ENCODE data around the gene C22orf15. TPM values are rescaled to one million over a fixed set of nuclear protein-coding genes. Genes with fewer than 3 reads are reported as not detected.

Gene C22orf15
- total and polyA plus RNA-seq, 7 donors = 0.36 to 0.45 TPM; not detected in 5

DNA sequence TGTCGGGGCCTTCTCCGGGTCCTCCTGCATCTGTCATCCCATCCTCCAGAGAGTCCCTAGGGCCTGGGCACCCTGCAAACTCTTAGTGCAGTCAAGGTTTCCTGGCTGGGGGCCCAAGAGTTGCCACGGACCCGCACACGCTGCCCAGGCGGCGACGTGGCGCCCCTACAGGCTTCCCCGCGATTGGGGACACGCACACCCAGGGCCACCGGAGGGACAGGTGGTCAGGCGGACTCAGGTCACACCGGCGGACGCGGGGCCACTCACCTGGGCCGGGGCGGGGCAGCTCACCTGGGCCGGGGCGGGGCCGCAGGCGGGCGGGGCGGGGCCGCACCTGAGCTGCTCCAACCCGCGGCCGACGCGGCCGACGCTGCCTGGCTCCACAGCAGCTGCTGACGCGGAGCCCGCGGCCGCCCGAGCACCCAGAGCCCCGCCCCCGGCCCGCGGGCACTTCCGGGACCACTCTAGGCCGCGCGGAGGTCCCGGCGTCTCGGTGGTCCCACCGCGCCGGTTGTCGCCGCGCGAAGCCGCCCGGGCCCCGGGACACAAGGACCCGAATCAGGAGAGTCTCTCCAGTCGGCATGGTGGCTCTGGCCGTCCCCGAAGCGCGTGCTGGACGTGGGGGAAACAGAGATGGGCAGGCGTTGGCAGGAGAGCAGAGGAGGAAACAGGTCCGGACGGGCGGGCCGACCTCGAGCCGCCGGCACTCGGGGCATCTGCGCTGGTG, 11.9 kb upstream of the C22orf15 start, which contains the start of gene ZNF70:
TSS of gene ZNF70 (minus strand) at position 399 of the 727 bp plus-strand sequence. CDS start 5,972 bp downstream, outside the sequence.
- H3K27ac ChIP-seq = peak within 1 kb of the TSS; percentile 88 to 94 (median 90)
- H3K4me3 ChIP-seq = peak within 1 kb of the TSS; percentile 71 to 80 (median 78)
- peaks cover 0 to 20% (median 17%) of the 10 kb centered on the region in 4 donors for H3K4me1 ChIP-seq
- 1% methylated on average over 78 of the region's 78 CpGs for WGBS, 2 donors
- no peaks in the 10 kb centered on the region for H3K27me3 ChIP-seq
- peak; percentile 93 for DNase-seq
- no peaks in the 10 kb centered on the region for H3K9me3 ChIP-seq
- H3K36me3 ChIP-seq = no peaks in the 10 kb centered on the region
- TF ChIP-seq POLR2A (IDR thresholded peaks at IDR 0.05) (peak; percentile 40 to 64), POLR2AphosphoS5 (IDR thresholded peaks at IDR 0.05) (peak; percentile 69 to 91 (median 78))
- TF ChIP-seq, protein P1, sequence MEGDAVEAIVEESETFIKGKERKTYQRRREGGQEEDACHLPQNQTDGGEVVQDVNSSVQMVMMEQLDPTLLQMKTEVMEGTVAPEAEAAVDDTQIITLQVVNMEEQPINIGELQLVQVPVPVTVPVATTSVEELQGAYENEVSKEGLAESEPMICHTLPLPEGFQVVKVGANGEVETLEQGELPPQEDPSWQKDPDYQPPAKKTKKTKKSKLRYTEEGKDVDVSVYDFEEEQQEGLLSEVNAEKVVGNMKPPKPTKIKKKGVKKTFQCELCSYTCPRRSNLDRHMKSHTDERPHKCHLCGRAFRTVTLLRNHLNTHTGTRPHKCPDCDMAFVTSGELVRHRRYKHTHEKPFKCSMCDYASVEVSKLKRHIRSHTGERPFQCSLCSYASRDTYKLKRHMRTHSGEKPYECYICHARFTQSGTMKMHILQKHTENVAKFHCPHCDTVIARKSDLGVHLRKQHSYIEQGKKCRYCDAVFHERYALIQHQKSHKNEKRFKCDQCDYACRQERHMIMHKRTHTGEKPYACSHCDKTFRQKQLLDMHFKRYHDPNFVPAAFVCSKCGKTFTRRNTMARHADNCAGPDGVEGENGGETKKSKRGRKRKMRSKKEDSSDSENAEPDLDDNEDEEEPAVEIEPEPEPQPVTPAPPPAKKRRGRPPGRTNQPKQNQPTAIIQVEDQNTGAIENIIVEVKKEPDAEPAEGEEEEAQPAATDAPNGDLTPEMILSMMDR (IDR thresholded peaks at IDR 0.05) = no peak
- intact Hi-C loops (cut with DNase I) = loop anchor here (2.0 kb wide), 1 partner anchor 18 kb away; no protein-coding TSS in a partner anchor

DNA sequence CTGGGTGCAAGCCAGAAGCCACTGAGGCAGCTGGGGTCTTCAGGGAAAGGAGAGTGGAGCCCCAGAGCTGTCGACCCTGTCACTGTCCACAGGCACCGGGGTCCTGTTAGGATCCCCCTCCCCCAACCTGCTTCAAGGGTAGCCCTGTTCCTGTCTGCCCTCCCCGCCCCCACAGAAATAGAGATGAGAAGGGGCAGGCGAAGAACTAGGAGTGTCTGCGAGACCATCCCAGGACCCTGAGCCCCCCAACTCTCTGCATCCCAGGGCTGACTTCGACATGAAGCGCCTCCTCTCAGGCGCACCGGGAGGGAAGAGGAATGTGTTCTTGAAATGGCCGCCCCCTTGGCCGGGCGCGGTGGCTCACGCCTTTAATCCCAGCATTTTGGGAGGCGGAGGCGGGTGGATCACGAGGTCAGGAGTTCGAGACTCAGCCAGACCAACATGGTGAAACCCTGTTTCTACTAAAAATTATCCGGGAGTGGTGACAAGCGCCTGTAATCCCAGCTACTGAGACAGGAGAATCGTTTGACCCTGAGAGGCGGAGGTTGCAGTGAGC, 11.3 kb upstream of the C22orf15 start:
- Histone ChIP-seq H3K27ac (peak overlapping the region; percentile 88 to 94 (median 90)), H3K36me3 (no peaks in the 10 kb centered on the region), H3K4me3 (peak overlapping the region; percentile 71 to 80 (median 78)), H3K27me3 (no peaks in the 10 kb centered on the region), H3K4me1 (peaks cover 0 to 20% (median 17%) of the 10 kb centered on the region in 4 donors), H3K9me3 (no peaks in the 10 kb centered on the region)
- TF ChIP-seq POLR2A (IDR thresholded peaks at IDR 0.05) = no peak
- TF ChIP-seq, protein P1 (IDR thresholded peaks at IDR 0.05) = no peak
- no peak for TF ChIP-seq POLR2AphosphoS5 (IDR thresholded peaks at IDR 0.05)
- no peak for TF ChIP-seq EP300 (IDR thresholded peaks at IDR 0.05)
- peak; percentile 77 for DNase-seq
- intact Hi-C loops (cut with DNase I) = loop anchor here (2.0 kb wide), 1 partner anchor 17 kb away; no protein-coding TSS in a partner anchor
- 12 to 18% methylated on average over 22 of the region's 22 CpGs for WGBS, 2 donors

DNA sequence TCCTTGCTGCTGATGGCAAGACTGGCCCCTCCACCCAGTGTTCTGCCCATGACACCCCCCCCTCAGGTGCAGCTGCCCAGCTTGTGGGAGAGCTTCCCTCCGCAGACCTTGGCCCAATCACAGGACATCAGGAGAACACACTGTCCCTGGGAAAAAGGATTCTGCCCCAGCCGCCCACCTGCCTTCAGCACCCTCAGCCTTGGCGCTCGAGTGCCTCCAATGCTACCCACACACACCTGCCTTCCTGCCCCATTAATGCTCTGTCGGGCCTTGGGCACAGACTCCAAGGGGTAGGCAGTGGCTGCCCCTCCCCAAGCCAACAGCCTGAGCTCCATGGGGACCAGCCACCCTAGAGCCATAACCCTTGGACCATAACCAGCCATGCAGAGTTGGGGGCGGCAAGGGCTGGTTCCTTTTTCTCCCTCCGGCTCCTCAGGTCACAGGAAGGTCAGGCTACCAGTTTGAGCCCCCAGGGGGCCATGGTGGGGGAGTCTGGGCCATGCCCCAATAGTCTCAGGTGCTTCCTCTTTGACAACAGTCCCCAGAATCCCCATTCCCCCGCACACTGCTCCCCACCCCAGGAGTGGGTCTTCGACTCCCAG, 10.6 kb upstream of the C22orf15 start:
- H3K4me1 ChIP-seq = peaks cover 0 to 20% (median 17%) of the 10 kb centered on the region in 4 donors
- DNase-seq = no peak
- no peaks in the 10 kb centered on the region for H3K36me3 ChIP-seq
- intact Hi-C loops (cut with DNase I) = no loop called here
- 58 to 87% methylated on average over 9 of the region's 9 CpGs for WGBS, 2 donors
- H3K27ac ChIP-seq = peak overlapping the region in 3 of 4 donors; percentile 88 to 91 (median 89)
- H3K27me3 ChIP-seq = no peaks in the 10 kb centered on the region
- H3K9me3 ChIP-seq = no peaks in the 10 kb centered on the region
- TF ChIP-seq, protein P1 (IDR thresholded peaks at IDR 0.05) = no peak
- TF ChIP-seq POLR2A (IDR thresholded peaks at IDR 0.05) (no peak), POLR2AphosphoS5 (IDR thresholded peaks at IDR 0.05) (no peak)
- H3K4me3 ChIP-seq = no peak overlapping the region

DNA sequence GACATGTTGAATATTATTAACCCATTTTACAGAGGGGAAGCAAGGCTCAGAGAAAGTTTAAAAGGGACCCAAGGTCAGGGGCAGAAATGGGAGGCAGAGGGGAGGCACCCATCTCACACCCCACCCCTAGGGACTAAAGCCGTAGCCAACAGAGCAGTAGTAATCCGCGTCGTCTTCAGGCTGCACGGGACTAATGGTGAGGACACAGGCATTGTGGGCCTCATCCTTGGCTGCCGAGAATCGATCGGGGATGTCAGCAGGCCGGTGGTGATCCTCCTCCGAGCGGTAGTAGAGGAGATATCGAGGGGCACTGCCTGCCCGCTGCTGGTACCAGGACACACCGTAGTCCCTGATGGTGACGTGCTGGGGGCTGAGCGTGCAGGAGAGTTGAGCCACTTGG, 10.0 kb upstream of the C22orf15 start:
- whole genome bisulfite sequencing, 2 donors = 81 to 92% methylated on average over 16 of the region's 16 CpGs
- Histone ChIP-seq H3K36me3 (no peaks in the 10 kb centered on the region), H3K9me3 (no peaks in the 10 kb centered on the region), H3K27ac (no peak overlapping the region), H3K4me3 (no peak overlapping the region), H3K4me1 (peaks cover 0 to 20% (median 17%) of the 10 kb centered on the region in 4 donors), H3K27me3 (no peaks in the 10 kb centered on the region)
- TF ChIP-seq, protein P1 (IDR thresholded peaks at IDR 0.05) = no peak
- TF ChIP-seq EP300 (IDR thresholded peaks at IDR 0.05) (no peak), POLR2A (IDR thresholded peaks at IDR 0.05) (no peak), POLR2AphosphoS5 (IDR thresholded peaks at IDR 0.05) (no peak)
- no peak for DNase-seq
- intact Hi-C loops (cut with DNase I) = no loop called here

Data from sigmoid colon (tissue), 7 donors.